ENCODE data around the gene CREB5.

Gene CREB5

GRCh38 chr7:28658381-28658780, 246.1 kb downstream of the CREB5 start:
- no peak for DNase-seq

DNA sequence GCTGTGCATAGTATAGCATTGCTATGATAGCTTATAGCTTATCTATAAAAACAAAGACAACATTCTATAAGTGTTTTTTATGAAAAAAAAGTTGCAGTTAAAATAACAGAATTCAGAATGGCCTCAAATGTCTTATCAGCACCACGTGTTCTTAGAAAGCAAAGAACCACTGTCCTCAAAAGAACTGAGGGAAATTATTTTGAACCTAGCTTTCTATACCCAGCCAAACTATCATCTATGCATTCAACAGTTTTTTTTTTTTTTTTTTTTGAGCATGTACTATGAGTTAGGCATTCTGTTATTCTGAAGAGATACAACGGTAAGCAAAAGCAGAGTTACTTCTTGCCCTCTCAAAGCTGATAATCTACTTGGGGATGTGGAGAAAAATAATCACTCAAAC, 247.8 kb downstream of the CREB5 start:
- DNase-seq, result no peak

- DNase-seq, result peak; percentile 4
These were observed 249.7 kb downstream of the CREB5 start for GRCh38 chr7:28661826-28662595.

DNA sequence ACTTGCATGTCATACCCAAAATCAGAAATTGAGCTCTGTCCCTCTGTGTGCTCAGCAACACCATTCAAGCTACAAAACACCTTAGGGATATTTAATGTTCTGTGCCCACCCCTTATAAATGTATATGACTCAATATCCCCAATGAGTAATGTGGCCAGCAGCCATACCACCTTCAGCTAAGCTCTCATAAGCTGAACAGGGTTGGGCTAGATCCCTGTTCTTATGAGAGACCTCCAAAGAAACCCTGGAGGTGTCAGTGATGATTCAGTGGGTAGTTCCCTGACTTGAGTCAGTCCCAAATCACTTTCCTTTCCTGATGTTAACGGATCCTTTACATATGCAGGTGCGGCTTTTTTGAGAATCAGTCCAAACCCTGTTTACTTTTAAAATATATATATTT, 253.8 kb downstream of the CREB5 start:
- no peak for DNase-seq

DNA sequence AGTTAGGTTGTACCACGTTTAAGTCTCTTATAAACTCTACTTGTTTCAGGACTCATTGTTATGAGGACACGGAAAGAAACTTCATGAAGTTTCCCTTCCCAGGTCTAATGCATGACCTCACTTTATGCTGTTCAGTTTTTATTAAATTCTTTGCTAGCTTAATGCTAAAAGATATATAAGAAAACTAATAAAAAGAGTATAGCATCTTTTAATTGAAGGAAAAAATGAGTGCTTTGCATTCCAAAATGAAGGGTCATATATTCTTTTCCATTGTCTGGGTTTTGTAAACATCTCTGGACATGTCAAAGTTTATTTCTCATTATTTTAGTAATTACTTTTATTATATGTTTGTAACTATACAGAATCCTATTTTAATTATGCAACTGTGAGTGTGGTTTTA, 255.8 kb downstream of the CREB5 start:
- no peak for DNase-seq

GRCh38 chr7:28669330-28669729, 257.0 kb downstream of the CREB5 start:
- no peak for DNase-seq

DNA sequence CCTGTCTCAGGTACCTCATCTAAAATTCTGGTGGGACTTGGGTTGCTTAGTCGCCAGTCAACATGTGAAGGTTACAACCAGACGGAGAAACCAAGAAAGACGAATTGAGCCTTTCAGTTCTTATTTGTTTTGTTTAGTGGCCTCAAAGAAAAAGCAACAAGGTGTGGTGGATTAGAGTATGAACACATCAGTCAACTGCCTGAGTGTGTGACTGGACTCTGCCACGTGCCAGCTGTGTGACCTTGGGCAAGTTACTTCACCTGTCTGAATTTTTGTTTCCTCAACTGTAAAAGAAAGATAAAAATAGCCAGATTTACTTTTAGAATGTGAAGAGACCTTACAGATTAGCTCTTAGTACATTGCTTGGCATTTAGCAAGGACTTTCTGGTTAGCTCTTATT, 259.2 kb downstream of the CREB5 start:
- no peak for DNase-seq

GRCh38 chr7:28672397-28672797, 260.1 kb downstream of the CREB5 start:
- no peak for DNase-seq

DNA sequence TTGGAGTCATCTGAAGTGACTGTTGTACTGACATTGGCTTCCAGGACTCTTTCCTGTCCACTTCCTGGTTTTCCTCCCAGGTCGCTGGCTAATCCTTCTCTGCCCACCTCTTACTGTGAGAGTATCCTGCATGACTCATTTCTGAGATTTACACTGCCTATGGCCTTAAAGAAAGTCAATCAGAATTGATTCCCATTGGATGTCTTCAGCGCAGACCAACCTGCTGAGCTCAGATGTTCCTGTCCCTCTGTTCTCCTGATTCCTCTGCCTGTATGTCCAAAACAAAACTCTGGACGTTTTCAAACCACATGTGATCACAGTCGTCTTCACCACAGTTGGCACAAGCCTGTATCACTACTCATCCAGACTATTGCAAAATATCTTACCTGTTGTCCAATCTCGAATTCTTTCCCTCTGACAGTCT, 262.1 kb downstream of the CREB5 start:
- no peak for DNase-seq

GRCh38 chr7:28675429-28675828, 263.1 kb downstream of the CREB5 start:
- no peak for DNase-seq

DNA sequence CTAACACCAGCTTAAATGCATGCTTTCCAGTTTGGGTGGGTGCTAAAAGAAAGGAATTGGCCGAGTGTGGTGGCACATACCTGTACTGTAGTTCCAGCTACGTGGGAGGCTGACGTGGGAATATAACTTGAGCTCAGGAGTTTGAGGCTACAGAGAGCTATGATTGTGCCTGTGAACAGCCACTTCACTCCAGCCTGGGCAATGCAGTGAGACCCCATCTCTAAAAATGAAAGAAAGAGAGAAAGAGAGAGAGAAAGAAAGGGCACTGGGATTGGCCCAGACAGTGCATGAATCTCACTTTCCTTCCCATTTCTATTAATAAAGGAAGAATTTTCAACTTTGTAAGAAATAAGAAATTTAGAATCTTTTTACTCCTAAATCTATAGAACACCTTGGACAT, 265.4 kb downstream of the CREB5 start:
- no peak for DNase-seq

DNA sequence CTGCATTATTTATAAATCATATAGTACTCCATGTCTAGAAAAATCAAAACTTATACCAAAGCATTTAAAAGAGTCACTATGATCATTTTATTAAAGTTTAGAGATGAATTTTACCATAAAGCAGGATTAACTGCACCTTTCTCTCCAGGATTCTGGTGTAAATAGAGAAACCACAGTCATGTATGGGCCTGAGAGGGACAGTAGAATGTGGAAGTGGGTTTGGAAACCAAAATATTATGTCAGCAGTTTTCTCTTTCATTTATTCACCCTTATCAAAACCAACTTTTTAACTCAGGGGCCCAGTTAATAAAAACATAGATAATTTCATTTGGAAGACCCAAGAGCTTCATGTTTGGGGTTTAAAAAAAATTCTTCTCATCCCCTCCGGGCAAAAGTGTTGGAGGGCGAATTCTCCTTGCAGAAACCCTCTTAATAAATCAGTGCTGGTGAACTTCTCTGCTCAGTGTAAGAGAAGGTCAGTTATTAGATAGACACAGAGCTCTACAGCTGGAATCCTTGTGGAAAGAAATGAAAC, 266.2 kb downstream of the CREB5 start:
- DNase-seq, result no peak

- DNase-seq, result no peak
These were observed 269.5 kb downstream of the CREB5 start for GRCh38 chr7:28681693-28682310.

DNA sequence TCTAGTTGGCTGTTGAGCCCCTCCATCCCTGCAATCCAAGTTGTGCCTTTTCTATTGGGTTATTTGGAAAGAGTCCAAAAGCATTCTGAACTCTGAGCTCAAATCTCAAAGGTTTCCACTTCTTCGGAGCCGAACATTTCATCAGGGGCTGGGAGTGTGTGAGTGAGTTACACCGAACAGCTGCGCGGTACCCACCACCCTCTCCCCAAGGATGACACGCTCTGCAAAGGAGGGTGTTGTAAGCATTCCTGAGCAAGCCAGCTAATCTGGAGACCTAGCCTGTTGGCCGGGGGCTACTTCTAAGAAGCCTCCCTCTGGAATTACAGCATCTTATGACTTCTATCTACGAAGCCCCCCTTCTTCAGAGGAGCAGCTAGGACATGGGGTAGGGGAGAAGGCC, 270.5 kb downstream of the CREB5 start:
- DNase-seq, result no peak

- DNase-seq, result no peak
These were observed 272.4 kb downstream of the CREB5 start for GRCh38 chr7:28684650-28685241.

DNA sequence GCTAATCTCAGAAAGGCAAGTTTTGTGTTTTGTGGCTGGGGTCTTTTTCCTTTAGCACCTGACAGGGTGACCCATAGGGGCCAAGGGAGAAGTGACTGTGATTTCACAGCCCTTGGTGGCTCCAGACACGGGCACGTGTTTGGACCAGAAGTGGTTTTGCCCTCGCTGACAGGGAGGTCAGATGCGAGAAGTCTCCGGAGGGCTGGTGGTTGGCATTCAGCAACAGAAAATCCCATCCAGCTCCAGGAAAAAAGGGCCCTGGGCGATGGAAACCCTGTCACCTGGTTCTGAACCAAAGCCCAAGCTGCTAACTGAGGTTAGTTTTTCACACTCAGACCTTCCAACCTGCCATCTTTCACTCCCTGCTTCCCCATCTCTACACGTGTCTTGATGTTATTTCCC, 272.9 kb downstream of the CREB5 start:
- no peak for DNase-seq

DNA sequence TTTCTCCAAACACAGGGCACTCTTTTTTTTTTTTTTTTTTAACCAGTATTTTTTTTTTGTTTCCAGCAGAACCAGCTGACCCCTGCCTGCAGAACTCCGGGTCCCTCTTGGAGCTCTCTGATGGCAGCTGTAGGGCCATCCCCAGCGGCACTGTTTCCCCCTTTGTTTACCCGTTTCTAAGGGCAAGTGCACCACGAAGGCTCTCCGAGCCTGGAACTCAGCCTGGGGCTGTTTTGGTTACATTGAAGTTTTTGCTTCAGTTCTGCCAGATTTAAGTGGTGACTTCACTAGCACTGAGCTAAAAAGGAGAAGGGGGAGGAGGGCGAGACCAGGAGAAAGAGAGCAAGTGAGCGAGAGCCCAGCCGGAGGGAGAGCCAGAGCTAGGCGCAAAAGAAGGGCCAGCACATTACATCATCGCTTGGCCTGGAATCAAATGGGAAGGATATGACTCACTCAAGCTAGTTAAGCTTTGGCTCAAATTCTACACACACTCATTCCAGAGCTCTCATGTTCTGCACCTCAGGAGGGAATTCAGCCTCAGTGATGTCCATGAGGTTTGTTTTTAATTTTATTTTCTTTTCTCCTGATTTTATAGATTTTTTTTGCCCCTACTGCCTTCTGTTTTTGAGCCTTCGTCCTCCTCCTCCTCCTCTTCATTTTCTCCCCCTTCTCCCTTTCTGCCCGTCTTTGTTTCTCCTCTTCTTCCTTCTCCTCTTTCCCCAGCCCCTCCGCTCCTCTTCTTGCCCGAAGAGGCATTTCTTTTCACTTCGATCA, 273.5 kb downstream of the CREB5 start:
- DNase-seq, result peak; percentile 85

- peak; percentile 14 for DNase-seq
These were observed 274.1 kb downstream of the CREB5 start for GRCh38 chr7:28686418-28686800.

DNA sequence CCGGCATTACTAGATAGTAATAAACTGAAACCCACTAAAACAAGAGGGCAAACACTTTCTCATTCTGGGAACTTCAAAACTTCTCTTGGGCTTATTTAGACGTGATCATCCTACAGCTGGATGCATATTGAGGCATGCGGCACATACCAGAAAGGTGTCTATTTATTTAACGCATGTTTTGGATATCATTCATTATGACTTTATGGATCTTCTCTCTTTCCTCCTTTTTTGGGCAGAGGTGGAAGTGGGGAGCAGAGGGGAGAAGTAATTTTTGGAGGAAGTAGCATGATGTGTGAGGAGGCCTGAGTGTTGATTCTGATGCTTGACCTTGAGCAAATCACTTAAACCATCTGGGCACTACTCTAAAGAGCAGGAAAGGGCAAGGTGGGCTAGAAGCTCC, 275.2 kb downstream of the CREB5 start:
- no peak for DNase-seq

GRCh38 chr7:28688174-28688573, 275.9 kb downstream of the CREB5 start:
- DNase-seq, result no peak

GRCh38 chr7:28688651-28689050, 276.3 kb downstream of the CREB5 start:
- DNase-seq, result no peak

DNA sequence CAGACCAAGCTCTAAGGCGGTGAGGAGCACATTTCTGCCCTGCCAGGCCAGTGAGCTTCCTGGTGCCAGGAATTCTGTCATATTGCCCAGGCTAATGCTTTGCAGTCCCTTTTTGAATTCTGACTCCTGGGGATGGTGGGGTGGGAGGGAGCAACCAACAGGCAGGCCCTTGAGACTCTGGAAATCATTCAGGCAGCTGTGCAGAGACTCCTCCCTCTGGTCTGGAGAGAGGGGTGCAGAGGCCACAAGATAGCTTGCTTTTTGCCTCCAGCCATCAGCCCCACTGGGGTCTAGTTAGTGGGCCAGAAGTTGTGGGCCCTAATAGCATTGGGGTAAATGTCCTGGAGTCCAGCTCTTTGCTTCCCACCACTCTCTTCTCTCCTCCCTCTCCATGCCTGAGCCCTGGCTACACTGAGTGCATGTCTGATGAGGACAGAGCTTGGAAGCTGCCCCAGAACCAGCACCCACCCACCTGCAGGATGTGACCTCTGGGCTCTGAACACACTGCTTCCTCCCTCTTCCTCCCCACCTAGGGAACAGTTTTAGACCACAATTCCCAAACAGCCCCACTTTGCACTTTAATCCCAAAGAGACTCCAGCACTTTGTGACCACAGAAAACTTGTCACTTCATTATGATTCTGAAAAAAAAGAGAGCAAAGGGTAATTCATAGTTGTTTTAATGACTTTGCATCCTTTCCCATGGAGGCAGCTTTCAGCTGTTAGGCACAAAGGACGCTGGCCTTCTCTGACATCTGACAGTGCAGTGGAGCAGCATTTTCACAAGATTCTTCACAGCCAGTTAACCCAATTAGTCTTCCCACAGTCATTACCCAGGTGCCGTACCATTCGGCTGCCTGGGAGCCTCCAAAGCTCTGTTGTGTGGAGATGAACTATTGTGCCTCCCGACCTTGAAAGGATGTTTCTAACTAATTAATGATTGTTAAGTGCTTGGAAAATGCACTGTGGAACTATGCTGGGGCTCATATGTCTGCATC, 283.3 kb downstream of the CREB5 start:
- no peak for DNase-seq
